ENCODE measurements around the gene KRT25. TPM values are rescaled to one million over a fixed set of nuclear protein-coding genes. Genes with fewer than 3 reads are reported as not detected.

The KRT25 gene
- total and polyA plus RNA-seq, 2 of the 8 experiments (the other 6 are each of a cell fraction or from before 2014, with no cell fraction given) = not detected

- Histone ChIP-seq H2AFZ (ENCODE audit: low read length) (no peak overlapping the region), H3K14ac (ENCODE audit: insufficient read length) (no peak overlapping the region), H3K4ac (replicated peaks; ENCODE audit: insufficient read length, low read depth, low read length) (no peak overlapping the region), H2BK120ac (replicated peaks; ENCODE audit: low read depth, low read length) (no peak overlapping the region), H2BK12ac (ENCODE audit: low read depth, low read length) (no peak overlapping the region), H3K23me2 (ENCODE audit: low read depth, low read length) (no peaks in the 10 kb centered on the region), H3K23ac (ENCODE audit: insufficient read length) (no peak overlapping the region), H4K20me1 (replicated peaks in 1 of 2; ENCODE audit: control insufficient read depth in 1 of 2, insufficient read depth in 2 of 2, low read length in 2 of 2) (no peaks in the 10 kb centered on the region), H3K27ac (ENCODE audit: low read depth, low read length) (no peak overlapping the region), H2BK5ac (ENCODE audit: low read depth, low read length) (no peak overlapping the region), H3K56ac (replicated peaks; ENCODE audit: insufficient read length, low read depth, low read length) (no peak overlapping the region), H3K18ac (ENCODE audit: extremely low read depth, low read length) (no peak overlapping the region), H3K79me2 (ENCODE audit: control insufficient read depth in 1 of 2, insufficient read depth in 2 of 2, low read length in 2 of 2) (no peaks in the 10 kb centered on the region), H3K9me3 (ENCODE audit: insufficient read depth in 2 of 2, low read depth in 1 of 2, low read length in 1 of 2) (no peaks in the 10 kb centered on the region), H3K4me3 (ENCODE audit: extremely low read depth in 1 of 4, insufficient read depth in 2 of 4, low read depth in 3 of 4, low read length in 4 of 4) (no peak overlapping the region), H3K4me2 (ENCODE audit: insufficient read depth in 1 of 2, low read depth in 2 of 2, low read length in 2 of 2) (no peak overlapping the region), H4K8ac (ENCODE audit: extremely low read depth, insufficient read depth, low read length) (no peak overlapping the region), H2BK15ac (ENCODE audit: low read length) (no peak overlapping the region), H2BK20ac (ENCODE audit: low read length) (no peak overlapping the region), H3K79me1 (ENCODE audit: low read depth, low read length) (no peaks in the 10 kb centered on the region), H3K27me3 (replicated peaks in 1 of 4; ENCODE audit: control insufficient read depth in 3 of 4, extremely low read depth in 1 of 4, insufficient read depth in 3 of 4, low read length in 3 of 4) (no peaks in the 10 kb centered on the region), H3K9ac (replicated peaks in 1 of 4; ENCODE audit: extremely low read depth in 1 of 4, low read depth in 3 of 4, low read length in 3 of 4) (no peak overlapping the region), H3K4me1 (replicated peaks in 1 of 4; ENCODE audit: control insufficient read depth in 3 of 4, insufficient read depth in 4 of 4, low read length in 3 of 4) (no peaks in the 10 kb centered on the region), H4K5ac (ENCODE audit: insufficient read length, low read depth, low read length) (no peak overlapping the region), H2AK5ac (ENCODE audit: low read depth, low read length) (no peak overlapping the region), H4K91ac (replicated peaks; ENCODE audit: insufficient read length, low read length) (no peak overlapping the region), H3K36me3 (ENCODE audit: control insufficient read depth in 2 of 4, insufficient read depth in 4 of 4, low read length in 3 of 4) (no peaks in the 10 kb centered on the region)
- no peak for FAIRE-seq
- ChIA-PET POLR2A (ENCODE audit: partially characterized antibody) (no interaction called here), CTCF (ENCODE audit: partially characterized antibody) (interaction anchor here (0.7 kb wide), 1 partner anchor 47 kb away, joined by 3 read pairs; the partner anchor contains the start of gene KRT25)
- 89% methylated on average over 7 of the region's 7 CpGs; no CpG with 5 or more reads in 1 of the 2 experiments for WGBS, 2 experiments (ENCODE audit: extremely low coverage in 1 of 2, insufficient coverage in 1 of 2, insufficient read length in 1 of 2, insufficient replicate concordance in 2 of 2, low coverage in 1 of 2, low lambda C conversion rate in 2 of 2, missing lambda C conversion rate in 1 of 2)
- no peak for DNase-seq (ENCODE audit: low read depth in 1 of 2, low spot score in 2 of 2)
- TF ChIP-seq CTBP2 (IDR thresholded peaks at IDR 0.05; ENCODE audit: borderline replicate concordance, insufficient read depth, insufficient read length, low read length) (no peak), PHF8 (conservative IDR thresholded peaks at IDR 0.05; ENCODE audit: low read depth, low read length) (no peak), HDAC6 (IDR thresholded peaks at IDR 0.05; ENCODE audit: low read depth, low read length) (no peak), GABPA (IDR thresholded peaks at IDR 0.05; ENCODE audit: borderline replicate concordance, insufficient read depth, low read length) (no peak), HDAC2 (IDR thresholded peaks at IDR 0.05; ENCODE audit: borderline replicate concordance in 1 of 2, low read depth in 2 of 2, low read length in 2 of 2) (no peak), USF2 (IDR thresholded peaks at IDR 0.05; ENCODE audit: low read length) (no peak), BRCA1 (IDR thresholded peaks at IDR 0.05; ENCODE audit: low read depth, low read length) (no peak), CBX5 (IDR thresholded peaks at IDR 0.05; ENCODE audit: low read depth, low read length) (no peak), YY1 (IDR thresholded peaks at IDR 0.05; ENCODE audit: low read depth, low read length) (no peak), NANOG (IDR thresholded peaks at IDR 0.05; ENCODE audit: insufficient read depth, low read depth, low read length, poor library complexity, severe bottlenecking) (no peak), EGR1 (IDR thresholded peaks at IDR 0.05; ENCODE audit: borderline replicate concordance, low read depth, low read length) (no peak), SUZ12 (IDR thresholded peaks at IDR 0.05; ENCODE audit: low read length) (no peak)
These were observed 47.4 kb downstream of the KRT25 start for GRCh38 chr17:40707745-40708144.
